Endothelial cell of umbilical vein (primary cell): Measurements from ENCODE around the gene GMEB2. TPM values are rescaled to one million over a fixed set of nuclear protein-coding genes. Genes with fewer than 3 reads are reported as not detected.

Experiments
- BruUV-seq: library from RNA; stranded (reverse); fragments of 400-500 nt; replicated peaks from 2 replicates; lab custom pipeline; 2021; lab: Mats Ljungman, UMichigan
- CTCF ChIA-PET: fragments of 300-600, 350-600 bp; sonication (Branson Sonifier 250); formaldehyde crosslinking; loops from one replicate; lab custom pipeline; 2021; ENCODE audit warnings: antibody characterized with exemption, inconsistent platforms; lab: Charles Lee
- POLR2A ChIA-PET: fragments of 300-600, 350-600 bp; sonication (Branson Sonifier 250); formaldehyde crosslinking; loops from one replicate; lab custom pipeline; 2021; ENCODE audit warnings: antibody characterized with exemption, inconsistent platforms; lab: Charles Lee
- DNase-seq: peaks from one replicate; pipeline ENCODE4 v3.0.0-alpha.2; 2011; ENCODE audit warnings: low read depth, low spot score
- FAIRE-seq: peaks from 2 replicates; lab custom pipeline; 2011; peaks lifted over from hg19 to GRCh38; lab: Jason Lieb, UNC
- H2AFZ ChIP-seq: 2 replicates; pipeline ENCODE4 v1.6.0; 2012; ENCODE audit warnings: low read depth, low read length, control low read depth, inconsistent platforms
- H3K27ac ChIP-seq: 2 replicates; pipeline ENCODE4 v1.5.1; 2011; ENCODE audit warnings: low read depth, mild to moderate bottlenecking, control low read depth, low read length, moderate library complexity; ENCODE audit not compliant: insufficient read depth
- H3K27me3 ChIP-seq, 2 experiments: 2 replicates each; pipeline versions ENCODE4 v1.6.0 to v1.6.1; 2011; ENCODE audit warnings: low read length in 2 of 2, mixed read lengths in 1 of 2; ENCODE audit not compliant: control insufficient read depth in 2 of 2, insufficient read depth in 2 of 2
- H3K36me3 ChIP-seq, 2 experiments: 2 replicates in 1 of 2; 3 replicates in 1 of 2; pipeline ENCODE4 v1.5.1; 2011; ENCODE audit warnings: low read length in 2 of 2, mild to moderate bottlenecking in 1 of 2, moderate library complexity in 1 of 2; ENCODE audit not compliant: control insufficient read depth in 2 of 2, insufficient read depth in 2 of 2; ENCODE audit errors: extremely low read depth in 1 of 2
- H3K4me1 ChIP-seq: 3 replicates; pipeline ENCODE4 v1.5.1; 2011; ENCODE audit warnings: mild to moderate bottlenecking, low read length; ENCODE audit not compliant: control insufficient read depth, insufficient read depth; ENCODE audit errors: extremely low read depth
- H3K4me2 ChIP-seq: 2 replicates; pipeline ENCODE4 v1.6.1; 2011; ENCODE audit warnings: low read length, control low read depth, mixed read lengths; ENCODE audit not compliant: insufficient read depth
- H3K4me3 ChIP-seq, 3 experiments: fragments of 200-600 bp in 1 of 3; sonication (generic), shearing (Covaris generic) in 1 of 3; replicated peaks in 1 of 3; 2 replicates each; pipeline ENCODE4 v1.5.1; 2011 to 2016; ENCODE audit warnings: control low read depth in 3 of 3, low read length in 3 of 3, mild to moderate bottlenecking in 2 of 3, inconsistent platforms in 1 of 3, low read depth in 1 of 3, moderate library complexity in 1 of 3; ENCODE audit not compliant: insufficient read depth in 1 of 3
- H3K79me2 ChIP-seq: 2 replicates; pipeline ENCODE4 v1.6.0; 2012; ENCODE audit warnings: low read length, inconsistent platforms; ENCODE audit not compliant: control insufficient read depth, insufficient read depth
- H3K9ac ChIP-seq: replicated peaks from 2 replicates; pipeline ENCODE3; 2011; ENCODE audit warnings: low read length, control low read depth; ENCODE audit not compliant: insufficient read depth; ENCODE audit errors: extremely low read depth
- H3K9me1 ChIP-seq: replicated peaks from 3 replicates; pipeline ENCODE4 v1.6.0; 2011; ENCODE audit warnings: mild to moderate bottlenecking, low read length; ENCODE audit not compliant: control insufficient read depth, insufficient read depth; ENCODE audit errors: extremely low read depth
- H3K9me3 ChIP-seq: replicated peaks from 2 replicates; pipeline ENCODE4 v1.5.1; 2012; ENCODE audit warnings: low read length, inconsistent platforms; ENCODE audit not compliant: control insufficient read depth, insufficient read depth
- H4K20me1 ChIP-seq: replicated peaks from 2 replicates; pipeline ENCODE3; 2011; ENCODE audit warnings: mild to moderate bottlenecking, low read length; ENCODE audit not compliant: control insufficient read depth, insufficient read depth; ENCODE audit errors: extremely low read depth
- CTCF ChIP-seq, 2 donors: IDR thresholded peaks; 1 replicate in 1 of 2; 2 replicates in 1 of 2; pipeline ENCODE4 v1.5.1; 2011; ENCODE audit warnings: low read length in 2 of 2, mild to moderate bottlenecking in 2 of 2, moderate library complexity in 2 of 2, control low read depth in 1 of 2, inconsistent platforms in 1 of 2, low read depth in 1 of 2; ENCODE audit not compliant: insufficient read depth in 1 of 2; ENCODE audit errors: extremely low read depth in 1 of 2
- FOS ChIP-seq: IDR thresholded peaks from 2 replicates; pipeline ENCODE4 v1.6.1; 2011; ENCODE audit warnings: mild to moderate bottlenecking, low read length, moderate library complexity, borderline replicate concordance; ENCODE audit not compliant: insufficient read depth
- GATA2 ChIP-seq: IDR thresholded peaks from 2 replicates; pipeline ENCODE4 v1.7.0; 2011; ENCODE audit warnings: low read depth, mild to moderate bottlenecking, moderate library complexity, mixed read lengths, low read length; ENCODE audit not compliant: insufficient read length, insufficient read depth
- JUN ChIP-seq: IDR thresholded peaks from 2 replicates; pipeline ENCODE4 v1.6.1; 2011; ENCODE audit warnings: borderline replicate concordance, low read depth; ENCODE audit not compliant: insufficient read length, insufficient read depth
- MYC ChIP-seq: IDR thresholded peaks from one replicate; pipeline ENCODE4 v1.6.1; 2011; ENCODE audit warnings: mild to moderate bottlenecking, low read depth, low read length
- POLR2A ChIP-seq: IDR thresholded peaks from 2 replicates; pipeline ENCODE4 v1.6.1; 2012; ENCODE audit warnings: low read depth, mild to moderate bottlenecking, control low read depth, low read length
- POLR2AphosphoS5 ChIP-seq: IDR thresholded peaks from 2 replicates; pipeline ENCODE4 v1.6.1; 2012; ENCODE audit warnings: low read depth, mild to moderate bottlenecking, control low read depth, low read length, moderate library complexity; ENCODE audit not compliant: insufficient read depth
- dilution Hi-C: fragments of 300-500 bp; cut with MboI; formaldehyde crosslinking; loops from one replicate; pipeline ENCODE4 v1.15.0; 2019; ENCODE audit warnings: low sequenced_read_pairs; ENCODE audit not compliant: extremely low pct_ligation_motif_present
- intact Hi-C: fragments of 100-400 bp; cut with micrococcal nuclease; formaldehyde crosslinking; loops from one replicate; pipeline ENCODE4 v1.10.0; 2022
- polyA plus RNA-seq, 4 experiments: library from polyadenylated mRNA; depleted of rRNA in 3 of 4; stranded (reverse) in 3 of 4; unstranded in 1 of 4; fragments of >200 nt; gene quantifications; 2 replicates each; pipeline versions ENCODE4 v1.2.1 to v1.2.3, GENCODE V29; 2011 to 2012; ENCODE audit warnings: missing spikeins in 1 of 4
- total RNA-seq: library from RNA; stranded (reverse); gene quantifications from 2 replicates; pipeline ENCODE4 v1.2.3, GENCODE V29; 2021

GMEB2 gene
- total and polyA plus RNA-seq, 2 donors (not counting 3 experiments of a cell fraction or from before 2014, with no cell fraction given) = 12.7 to 14.1 TPM

DNA sequence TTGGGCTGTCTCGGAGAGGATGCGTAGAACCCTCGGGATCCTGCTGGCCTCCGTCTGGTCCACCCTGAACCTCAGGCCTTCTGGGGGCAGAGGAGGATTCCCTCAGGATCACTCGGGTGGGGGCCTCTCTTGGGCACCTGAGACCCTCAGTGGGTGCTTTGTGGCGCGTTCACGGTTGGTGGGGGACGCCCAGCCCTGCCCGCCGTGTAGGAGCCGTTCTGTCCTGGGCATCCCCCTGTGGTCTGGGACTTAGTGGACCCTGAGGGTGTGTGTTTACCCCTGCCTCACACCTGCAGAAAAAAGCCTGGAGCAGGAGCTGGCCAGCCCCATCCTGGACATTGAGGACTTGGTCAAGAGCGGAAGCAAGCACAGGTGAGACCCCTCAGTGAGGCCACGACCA lies 38.8 kb upstream of the GMEB2 start:
- dilution Hi-C loops = no loop called here

More for the DNA sequence above, 38.8 kb upstream of the GMEB2 start:
- no peaks in the 10 kb centered on the region for H3K9me1 ChIP-seq
- no peak for TF ChIP-seq POLR2AphosphoS5
- TF ChIP-seq FOS = no peak
- TF ChIP-seq GATA2 = no peak
- no peak for TF ChIP-seq MYC
- TF ChIP-seq JUN = no peak
- TF ChIP-seq CTCF (IDR thresholded peaks at IDR 0.05; ENCODE audit: extremely low read depth in 1 of 2, insufficient read depth in 1 of 2, low read depth in 1 of 2, low read length in 2 of 2) = no peak
- TF ChIP-seq POLR2A = no peak
- peaks cover 2 to 40% of the 10 kb centered on the region in 2 experiments for H3K36me3 ChIP-seq
- no TSS peak for BruUV-seq
- no peak overlapping the region for H3K4me2 ChIP-seq
- H3K4me1 ChIP-seq = no peaks in the 10 kb centered on the region
- H3K27ac ChIP-seq = no peak overlapping the region
- no peaks in the 10 kb centered on the region for H3K9me3 ChIP-seq
- no peaks in the 10 kb centered on the region for H3K27me3 ChIP-seq
- intact Hi-C loops = no loop called here
- peaks cover 6% of the 10 kb centered on the region for H3K79me2 ChIP-seq
- no peak overlapping the region for H3K9ac ChIP-seq
- no peak overlapping the region for H2AFZ ChIP-seq
- FAIRE-seq = no peak
- DNase-seq = no peak
- no peaks in the 10 kb centered on the region for H4K20me1 ChIP-seq
- ChIA-PET POLR2A (interaction anchor here (0.9 kb wide), 1 partner anchor 33 kb away, joined by 3 read pairs; no protein-coding TSS in a partner anchor), CTCF (interaction anchor here (1.2 to 1.4 kb wide), 3 partner anchors 12 to 21 kb away, joined by 3 read pairs; partner anchors contain the start of gene STMN3)
- no peak overlapping the region for H3K4me3 ChIP-seq
